ENCODE data around the gene FTL.

Gene FTL

DNA sequence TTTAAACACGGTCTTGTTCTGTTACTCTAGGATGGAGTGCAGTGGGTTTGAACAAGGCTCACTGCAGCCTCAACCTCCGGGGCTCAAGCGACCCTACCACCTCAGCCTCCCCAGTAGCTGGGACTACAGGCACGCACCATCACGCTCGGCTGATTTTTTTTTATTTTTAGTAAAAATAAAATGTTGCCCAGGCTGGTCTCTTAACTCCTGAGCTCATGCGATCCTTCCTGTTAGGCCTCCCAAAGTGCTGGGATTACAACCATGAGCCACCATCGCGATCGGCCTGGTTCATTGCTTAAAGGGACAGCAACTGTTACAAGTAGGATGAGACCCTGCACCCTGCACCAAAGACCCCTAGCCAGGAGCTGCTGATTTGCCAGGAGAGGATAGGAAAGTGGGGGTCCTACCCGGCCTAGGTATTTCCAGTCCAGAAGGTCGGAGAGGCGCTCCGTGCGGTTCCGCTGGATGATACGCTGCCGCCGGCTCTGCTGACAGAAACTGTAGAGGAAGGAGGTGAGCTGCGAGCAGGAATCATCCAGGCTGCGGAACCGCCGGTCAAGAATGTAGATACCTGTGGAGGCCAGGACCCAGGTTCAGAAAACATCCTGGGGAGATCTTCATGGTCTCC lies 5.1 kb downstream of the FTL start:
- Histone ChIP-seq H3K27ac (replicated peaks) (no peak overlapping the region), H3K27me3 (ENCODE audit: insufficient read depth, poor library complexity, severe bottlenecking) (no peaks in the 10 kb centered on the region), H3K4me3 (replicated peaks; ENCODE audit: insufficient read depth, low read length) (no peak overlapping the region)
- DNase-seq (ENCODE audit: low read depth in 1 of 2, low spot score in 1 of 2): no peak
- TF ChIP-seq SPI1 (IDR thresholded peaks at IDR 0.05; ENCODE audit: borderline replicate concordance, low read depth): no peak
- no peak for TF ChIP-seq POLR2AphosphoS5 (IDR thresholded peaks at IDR 0.05; ENCODE audit: low read depth)
- TF ChIP-seq GABPA (IDR thresholded peaks at IDR 0.05; ENCODE audit: low read depth): no peak

DNA sequence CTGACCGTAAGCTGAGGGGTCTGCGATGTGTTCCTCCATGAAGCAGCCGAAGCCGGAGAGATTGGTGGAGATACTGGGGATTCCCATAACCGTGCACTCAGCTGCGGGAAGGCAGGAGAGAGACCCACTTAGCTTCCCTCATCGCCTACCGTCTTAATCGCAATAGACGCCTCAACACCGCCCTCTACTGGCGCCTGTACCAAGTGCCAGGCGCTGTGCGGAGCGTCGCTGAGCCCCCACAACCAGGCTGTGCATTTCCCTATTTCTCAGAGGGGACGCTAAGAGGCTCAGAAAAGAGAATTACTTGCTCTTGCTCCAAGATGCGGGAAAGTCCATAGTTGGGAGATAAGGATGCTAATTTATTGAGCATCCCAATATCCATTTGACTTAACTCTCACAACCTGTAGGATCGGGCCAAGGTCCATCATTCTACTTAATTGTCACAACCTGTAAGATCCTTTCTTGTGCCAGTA lies 5.8 kb downstream of the FTL start:
- peak in 1 of 2 experiments; percentile 79 for DNase-seq (ENCODE audit: low read depth in 1 of 2, low spot score in 1 of 2)
- no peak overlapping the region for H3K4me3 ChIP-seq (replicated peaks; ENCODE audit: insufficient read depth, low read length)
- TF ChIP-seq POLR2AphosphoS5 (IDR thresholded peaks at IDR 0.05; ENCODE audit: low read depth): no peak
- TF ChIP-seq SPI1 (IDR thresholded peaks at IDR 0.05; ENCODE audit: borderline replicate concordance, low read depth): peak; percentile 82
- TF ChIP-seq, protein P1, sequence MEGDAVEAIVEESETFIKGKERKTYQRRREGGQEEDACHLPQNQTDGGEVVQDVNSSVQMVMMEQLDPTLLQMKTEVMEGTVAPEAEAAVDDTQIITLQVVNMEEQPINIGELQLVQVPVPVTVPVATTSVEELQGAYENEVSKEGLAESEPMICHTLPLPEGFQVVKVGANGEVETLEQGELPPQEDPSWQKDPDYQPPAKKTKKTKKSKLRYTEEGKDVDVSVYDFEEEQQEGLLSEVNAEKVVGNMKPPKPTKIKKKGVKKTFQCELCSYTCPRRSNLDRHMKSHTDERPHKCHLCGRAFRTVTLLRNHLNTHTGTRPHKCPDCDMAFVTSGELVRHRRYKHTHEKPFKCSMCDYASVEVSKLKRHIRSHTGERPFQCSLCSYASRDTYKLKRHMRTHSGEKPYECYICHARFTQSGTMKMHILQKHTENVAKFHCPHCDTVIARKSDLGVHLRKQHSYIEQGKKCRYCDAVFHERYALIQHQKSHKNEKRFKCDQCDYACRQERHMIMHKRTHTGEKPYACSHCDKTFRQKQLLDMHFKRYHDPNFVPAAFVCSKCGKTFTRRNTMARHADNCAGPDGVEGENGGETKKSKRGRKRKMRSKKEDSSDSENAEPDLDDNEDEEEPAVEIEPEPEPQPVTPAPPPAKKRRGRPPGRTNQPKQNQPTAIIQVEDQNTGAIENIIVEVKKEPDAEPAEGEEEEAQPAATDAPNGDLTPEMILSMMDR (IDR thresholded peaks at IDR 0.05; ENCODE audit: insufficient read depth, low read length): peak; percentile 91
- TF ChIP-seq, protein P2, sequence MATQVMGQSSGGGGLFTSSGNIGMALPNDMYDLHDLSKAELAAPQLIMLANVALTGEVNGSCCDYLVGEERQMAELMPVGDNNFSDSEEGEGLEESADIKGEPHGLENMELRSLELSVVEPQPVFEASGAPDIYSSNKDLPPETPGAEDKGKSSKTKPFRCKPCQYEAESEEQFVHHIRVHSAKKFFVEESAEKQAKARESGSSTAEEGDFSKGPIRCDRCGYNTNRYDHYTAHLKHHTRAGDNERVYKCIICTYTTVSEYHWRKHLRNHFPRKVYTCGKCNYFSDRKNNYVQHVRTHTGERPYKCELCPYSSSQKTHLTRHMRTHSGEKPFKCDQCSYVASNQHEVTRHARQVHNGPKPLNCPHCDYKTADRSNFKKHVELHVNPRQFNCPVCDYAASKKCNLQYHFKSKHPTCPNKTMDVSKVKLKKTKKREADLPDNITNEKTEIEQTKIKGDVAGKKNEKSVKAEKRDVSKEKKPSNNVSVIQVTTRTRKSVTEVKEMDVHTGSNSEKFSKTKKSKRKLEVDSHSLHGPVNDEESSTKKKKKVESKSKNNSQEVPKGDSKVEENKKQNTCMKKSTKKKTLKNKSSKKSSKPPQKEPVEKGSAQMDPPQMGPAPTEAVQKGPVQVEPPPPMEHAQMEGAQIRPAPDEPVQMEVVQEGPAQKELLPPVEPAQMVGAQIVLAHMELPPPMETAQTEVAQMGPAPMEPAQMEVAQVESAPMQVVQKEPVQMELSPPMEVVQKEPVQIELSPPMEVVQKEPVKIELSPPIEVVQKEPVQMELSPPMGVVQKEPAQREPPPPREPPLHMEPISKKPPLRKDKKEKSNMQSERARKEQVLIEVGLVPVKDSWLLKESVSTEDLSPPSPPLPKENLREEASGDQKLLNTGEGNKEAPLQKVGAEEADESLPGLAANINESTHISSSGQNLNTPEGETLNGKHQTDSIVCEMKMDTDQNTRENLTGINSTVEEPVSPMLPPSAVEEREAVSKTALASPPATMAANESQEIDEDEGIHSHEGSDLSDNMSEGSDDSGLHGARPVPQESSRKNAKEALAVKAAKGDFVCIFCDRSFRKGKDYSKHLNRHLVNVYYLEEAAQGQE (IDR thresholded peaks at IDR 0.05; ENCODE audit: insufficient replicate concordance, low read depth): no peak
- no peak for TF ChIP-seq GABPA (IDR thresholded peaks at IDR 0.05; ENCODE audit: low read depth)
- H3K27me3 ChIP-seq (ENCODE audit: insufficient read depth, poor library complexity, severe bottlenecking): no peaks in the 10 kb centered on the region
- no peak overlapping the region for H3K27ac ChIP-seq (replicated peaks)

DNA sequence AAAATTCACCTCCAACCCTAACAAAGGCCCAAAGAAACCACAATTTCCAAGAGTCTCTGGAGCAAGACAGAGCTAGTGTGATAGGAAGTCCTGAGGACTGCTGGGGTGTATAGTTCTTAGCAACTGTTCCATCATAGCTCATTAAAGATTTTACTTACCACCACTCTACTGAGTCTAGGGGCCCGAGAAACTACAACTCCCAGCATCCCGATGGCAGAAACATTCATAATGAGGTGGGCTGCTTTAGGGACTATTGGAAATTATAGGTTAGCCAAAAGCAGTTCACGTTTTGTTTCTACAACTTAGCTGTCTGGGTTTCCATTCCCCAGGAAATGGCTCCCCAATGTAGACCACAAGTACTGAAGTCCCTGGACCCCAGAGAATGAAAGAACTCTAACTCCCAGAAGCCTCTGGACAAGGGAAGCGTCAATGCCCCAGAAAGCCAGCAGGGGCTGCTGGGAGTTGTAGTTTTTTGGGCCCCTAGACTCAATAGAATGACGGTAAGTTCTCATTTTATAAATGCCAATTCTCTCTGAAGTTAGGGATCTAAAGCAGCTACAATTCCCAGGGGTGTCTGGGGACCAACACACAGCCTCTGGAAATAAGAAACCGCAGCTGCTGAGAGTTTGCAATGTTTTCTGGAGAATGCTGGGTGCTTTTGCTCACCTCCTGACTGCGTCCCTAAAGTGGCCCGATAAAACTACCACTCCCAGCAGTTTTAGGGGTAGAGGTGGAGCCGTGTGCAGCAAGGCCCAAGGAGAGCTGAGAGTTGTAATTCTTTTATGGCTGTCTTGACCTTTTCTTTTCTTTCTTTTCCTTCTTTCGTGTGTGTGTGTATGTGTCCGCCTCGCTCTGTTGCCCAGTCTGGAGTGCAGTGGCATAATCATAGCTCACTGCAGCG lies 11.1 kb downstream of the FTL start:
- TF ChIP-seq, protein P1 (IDR thresholded peaks at IDR 0.05; ENCODE audit: insufficient read depth, low read length): no peak
- Histone ChIP-seq H3K27me3 (ENCODE audit: insufficient read depth, poor library complexity, severe bottlenecking) (no peaks in the 10 kb centered on the region), H3K27ac (replicated peaks) (no peak overlapping the region), H3K4me3 (replicated peaks; ENCODE audit: insufficient read depth, low read length) (no peak overlapping the region)
- DNase-seq (ENCODE audit: low read depth in 1 of 2, low spot score in 1 of 2): no peak

DNA sequence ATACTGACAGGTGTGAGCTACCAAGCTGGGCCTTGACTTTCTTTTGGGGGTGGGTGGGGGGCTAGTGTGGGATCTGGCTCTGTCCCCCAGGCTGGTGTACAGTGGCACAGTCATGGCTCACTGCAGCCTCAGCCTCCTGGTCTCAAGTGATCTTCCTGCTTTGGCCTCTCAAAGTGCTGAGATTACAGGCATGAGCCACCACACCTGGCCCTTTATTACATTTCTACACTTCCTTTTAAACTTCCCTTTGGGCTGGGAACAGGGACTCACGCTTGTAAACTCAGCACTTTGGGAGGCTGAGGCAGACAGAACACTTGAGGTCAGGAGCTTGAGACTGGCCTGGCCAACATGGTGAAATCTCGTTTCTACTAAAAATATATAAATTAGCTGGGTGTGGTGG lies 12.0 kb downstream of the FTL start:
- Histone ChIP-seq H3K27me3 (ENCODE audit: insufficient read depth, poor library complexity, severe bottlenecking) (no peaks in the 10 kb centered on the region), H3K27ac (replicated peaks) (no peak overlapping the region), H3K4me3 (replicated peaks; ENCODE audit: insufficient read depth, low read length) (no peak overlapping the region)
- no peak for TF ChIP-seq GABPA (IDR thresholded peaks at IDR 0.05; ENCODE audit: low read depth)
- TF ChIP-seq SPI1 (IDR thresholded peaks at IDR 0.05; ENCODE audit: borderline replicate concordance, low read depth): no peak
- no peak for TF ChIP-seq POLR2AphosphoS5 (IDR thresholded peaks at IDR 0.05; ENCODE audit: low read depth)
- TF ChIP-seq, protein P1 (IDR thresholded peaks at IDR 0.05; ENCODE audit: insufficient read depth, low read length): no peak
- TF ChIP-seq, protein P2 (IDR thresholded peaks at IDR 0.05; ENCODE audit: insufficient replicate concordance, low read depth): no peak
- DNase-seq (ENCODE audit: low read depth in 1 of 2, low spot score in 1 of 2): no peak
